Stimulated activated CD4-positive, alpha-beta T cell treated with anti-CD3 and anti-CD28 coated beads, Interleukin-1b, Interleukin-23, amount 100 ng/mL, for 4 hours (primary cell): Measurements from ENCODE around the gene RARS2.
"Not testable (repeated sequence)": the region's sequence is repeated elsewhere in the genome, so short reads cannot be mapped to it uniquely, and the experiment has no call there.

ENCODE experiments used
- DNase-seq, 2 donors: peaks; one replicate each; pipeline ENCODE4 v3.0.0-alpha.2; 2020; ENCODE audit warnings: low read depth in 2 of 2

RARS2 gene

GRCh38 chr6:87589693-87590416, at the start of gene RARS2, which contains the start of gene ORC3:
Gene RARS2 (minus strand): TSS chr6:87589987. CDS start chr6:87589957, 30 bp downstream.
Gene ORC3 (plus strand): TSS chr6:87590135. CDS start chr6:87590169, 34 bp downstream.
- peak; percentile 84 to 94 for DNase-seq

DNA sequence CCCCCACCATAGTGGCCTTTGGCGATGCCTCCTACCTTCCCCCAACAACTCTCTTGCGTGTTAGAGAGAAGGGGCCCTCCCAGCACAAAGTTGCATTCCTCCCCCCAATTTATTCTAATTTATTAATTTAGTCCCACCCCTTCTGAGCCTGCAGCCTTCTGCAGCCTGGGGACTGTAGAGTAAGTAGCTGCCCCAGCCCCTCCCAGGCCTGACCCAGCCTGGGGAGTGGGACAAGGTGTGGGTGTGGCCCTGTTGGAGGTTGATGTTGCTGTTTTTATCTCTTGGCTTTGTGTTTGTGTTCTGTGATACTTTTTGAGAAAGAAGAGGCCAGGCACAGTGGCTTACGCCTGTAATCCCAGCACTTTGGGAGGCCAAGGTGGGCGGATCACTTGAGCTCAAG, 49.6 kb upstream of the RARS2 start:
- no peak for DNase-seq

DNA sequence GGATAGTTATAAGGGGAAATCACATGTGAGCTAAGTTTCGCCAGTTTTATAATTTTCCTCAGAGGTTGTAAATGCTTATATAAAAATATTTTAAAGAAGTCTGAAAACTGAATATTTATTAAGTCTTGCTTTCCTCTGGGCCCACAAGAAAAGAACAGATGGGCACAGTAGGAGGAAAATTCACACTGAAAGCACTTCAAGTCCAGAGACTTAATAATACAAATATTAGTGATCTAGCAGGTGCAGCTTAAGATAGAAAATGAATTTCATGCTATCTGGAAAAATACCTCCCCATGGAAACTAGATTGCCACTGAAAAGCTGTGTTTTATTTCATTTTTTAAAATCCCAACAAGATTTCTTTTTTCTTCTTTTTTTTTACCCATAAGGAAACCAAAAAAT, 47.3 kb upstream of the RARS2 start:
- no peak for DNase-seq

DNA sequence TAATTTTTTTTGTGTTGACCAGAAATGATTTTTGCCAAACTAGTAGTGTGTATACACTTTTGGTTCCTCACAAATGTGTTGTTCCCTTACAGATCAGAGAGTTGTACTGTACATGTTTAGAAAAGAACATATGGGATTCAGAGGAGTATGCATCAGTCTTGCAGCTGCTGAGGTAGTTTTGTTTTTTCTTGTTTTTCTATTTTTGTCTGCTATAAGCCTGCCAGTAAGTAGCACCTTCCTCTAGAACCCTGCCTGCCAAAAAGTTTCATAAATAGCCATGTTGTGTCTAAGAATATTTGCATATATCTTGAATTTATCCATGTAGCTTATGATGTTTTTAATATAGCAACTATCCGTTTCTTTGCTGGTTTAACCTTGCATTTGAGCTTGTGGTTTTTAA, 46.5 kb upstream of the RARS2 start:
- DNase-seq: no peak

DNA sequence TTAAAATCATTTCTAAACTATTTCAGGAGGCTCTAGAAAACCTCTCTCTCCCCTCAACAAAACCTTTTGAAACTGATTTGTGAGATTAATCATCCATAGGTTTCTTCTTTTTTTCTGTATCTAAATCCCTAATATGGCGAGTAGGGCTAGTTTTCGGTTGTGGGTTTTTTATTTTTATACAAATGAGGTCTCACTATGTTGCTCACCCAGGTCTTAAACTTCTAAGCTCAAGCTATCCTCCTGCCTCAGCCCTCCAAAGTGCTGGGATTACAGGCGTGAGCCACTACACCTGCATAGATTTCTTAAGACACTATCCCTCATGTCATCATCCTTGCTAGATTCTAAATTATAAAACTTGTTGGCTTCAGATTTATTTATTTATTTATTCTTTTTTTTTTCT, 44.1 kb upstream of the RARS2 start:
- no peak for DNase-seq

GRCh38 chr6:87630746-87631145, 41.0 kb upstream of the RARS2 start:
- DNase-seq: no peak

- no peak for DNase-seq
Measured at GRCh38 chr6:87628881-87629280, 39.1 kb upstream of the RARS2 start.

GRCh38 chr6:87628424-87628823, 38.6 kb upstream of the RARS2 start:
- no peak for DNase-seq

DNA sequence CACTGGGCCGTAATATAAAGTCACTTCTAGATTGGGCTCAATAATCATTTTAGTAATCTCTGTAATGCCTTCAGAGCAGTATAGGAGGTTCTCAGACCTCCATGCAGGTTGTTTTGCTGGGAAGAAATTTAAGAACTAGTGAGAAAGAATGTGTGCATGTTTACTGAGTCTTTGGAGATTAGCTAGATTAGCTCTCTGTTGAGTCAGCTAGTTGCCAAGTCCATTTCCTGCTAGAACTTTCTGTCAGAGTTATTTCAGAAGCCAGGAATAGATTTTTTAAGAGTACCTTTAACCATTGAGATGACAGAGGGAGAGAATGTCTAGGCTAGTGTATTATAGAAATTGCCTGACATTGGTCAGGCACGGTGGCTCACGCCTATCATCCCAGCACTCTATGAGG, 33.5 kb upstream of the RARS2 start:
- DNase-seq: no peak

GRCh38 chr6:87618531-87618930, 28.7 kb upstream of the RARS2 start:
- DNase-seq: no peak

- no peak for DNase-seq
Measured at GRCh38 chr6:87617405-87617804, 27.6 kb upstream of the RARS2 start.

DNA sequence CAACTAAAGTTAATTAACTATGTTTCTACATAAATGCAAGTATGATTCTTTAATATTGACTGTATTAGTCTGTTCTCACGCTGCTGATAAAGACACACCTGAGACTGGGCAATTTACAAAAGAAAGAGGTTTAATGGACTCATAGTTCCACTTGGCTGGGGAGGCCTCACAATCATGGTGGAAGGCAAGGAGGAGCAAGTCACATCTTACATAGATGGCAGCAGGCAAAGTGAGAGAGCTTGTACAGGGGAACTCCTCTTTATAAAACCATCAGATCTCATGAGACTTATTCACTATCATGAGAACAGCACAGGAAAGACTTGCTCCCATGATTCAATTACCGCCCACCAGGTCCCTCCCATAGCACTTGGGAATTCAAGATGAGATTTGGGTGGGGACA, 23.2 kb upstream of the RARS2 start:
- DNase-seq: not testable (repeated sequence)

- no peak for DNase-seq
Measured at GRCh38 chr6:87608802-87609201, 19.0 kb upstream of the RARS2 start.

DNA sequence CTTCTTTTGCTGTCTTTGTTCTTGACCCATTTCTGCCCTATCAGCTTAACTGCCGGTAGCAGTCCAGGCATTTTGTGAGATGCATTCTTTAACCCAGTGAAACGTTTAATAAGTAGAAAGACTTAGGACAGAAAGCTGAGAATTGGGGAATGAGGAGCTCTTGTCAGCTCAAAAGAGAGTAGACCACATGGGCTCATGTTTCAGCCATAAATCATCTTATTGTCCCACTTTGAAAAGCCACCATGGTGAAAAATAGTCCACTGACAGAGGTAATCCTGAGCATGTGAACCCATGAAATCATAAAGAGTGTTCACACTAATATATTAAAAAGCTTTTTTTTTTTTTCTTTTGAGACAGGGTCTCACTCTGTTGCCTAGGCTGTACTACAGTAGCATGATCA, 16.4 kb upstream of the RARS2 start:
- no peak for DNase-seq

DNA sequence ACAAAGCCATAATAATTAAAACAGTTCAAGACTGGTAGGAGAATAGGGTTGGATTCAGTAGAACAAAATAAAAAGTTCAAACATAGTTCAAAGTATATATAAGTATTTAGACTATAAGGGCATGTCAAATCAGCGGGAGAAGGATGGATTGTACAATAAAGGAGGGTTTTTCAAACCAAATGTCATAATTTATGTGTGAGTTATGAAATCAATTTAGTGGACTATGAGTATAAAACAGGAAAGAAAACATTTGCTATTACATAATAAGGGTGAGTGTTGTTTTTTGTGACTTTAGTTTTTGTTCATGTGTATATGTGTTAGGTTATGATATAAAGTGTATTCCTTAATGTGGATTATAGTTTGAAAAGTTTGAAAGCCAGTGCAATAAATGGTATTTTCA, 10.8 kb upstream of the RARS2 start:
- no peak for DNase-seq

GRCh38 chr6:87590990-87591389, 1.2 kb upstream of the RARS2 start:
- DNase-seq: no peak

GRCh38 chr6:87590417-87590880, 662 bp upstream of the RARS2 start:
- no peak for DNase-seq

GRCh38 chr6:87588756-87589407, 905 bp downstream of the RARS2 start:
- no peak for DNase-seq

DNA sequence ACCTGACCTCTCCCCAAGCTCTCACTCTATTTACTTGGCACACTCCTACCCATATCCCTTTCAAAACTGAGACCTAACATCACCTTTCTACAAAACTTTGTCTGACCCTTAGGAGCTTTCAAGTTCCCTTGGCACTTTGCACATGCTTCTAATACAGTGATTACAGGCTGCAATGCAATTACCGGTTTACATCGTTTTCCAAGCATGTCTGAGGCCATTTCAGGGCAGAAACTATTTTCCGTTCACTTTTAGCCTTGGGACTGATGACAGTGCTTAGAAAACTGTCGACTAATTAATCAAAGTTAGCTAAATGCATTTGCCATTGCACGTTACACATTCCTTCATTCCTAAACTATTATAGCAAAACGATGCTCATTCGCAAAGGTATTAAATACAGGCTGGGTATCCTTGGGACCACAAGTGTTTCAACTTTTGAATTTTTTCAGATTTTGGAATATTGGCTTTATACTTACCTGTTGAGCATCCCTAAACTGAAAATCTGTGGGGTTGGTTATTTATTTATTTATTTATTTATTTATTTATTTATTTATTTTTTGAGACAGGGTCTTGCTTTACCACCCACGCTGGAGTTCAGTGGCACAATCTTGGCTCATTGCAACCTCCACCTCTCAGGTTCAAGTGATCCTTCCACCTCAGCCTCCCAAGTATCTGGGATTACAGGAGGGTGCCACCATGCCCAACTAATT, 3.3 kb downstream of the RARS2 start:
- DNase-seq: no peak

GRCh38 chr6:87583822-87584221, 6.0 kb downstream of the RARS2 start:
- DNase-seq: no peak

DNA sequence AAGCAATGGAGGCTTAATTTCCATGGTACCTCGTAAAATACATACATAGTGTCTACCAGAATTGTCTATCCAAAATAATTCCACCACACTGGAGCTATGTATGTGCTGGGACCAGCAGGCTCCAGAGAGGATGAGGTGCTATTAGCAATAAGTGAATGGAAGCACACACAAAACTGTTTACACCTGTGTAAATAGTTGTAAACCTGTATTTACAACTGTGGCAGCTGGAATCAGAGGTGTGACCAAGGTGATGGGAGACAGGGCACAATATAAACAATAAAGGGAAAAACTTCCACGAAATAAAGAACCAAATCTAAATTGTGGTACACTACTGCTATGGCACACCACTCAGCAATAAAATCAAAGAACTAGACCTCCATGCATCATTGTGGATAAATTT, 14.4 kb downstream of the RARS2 start:
- no peak for DNase-seq

DNA sequence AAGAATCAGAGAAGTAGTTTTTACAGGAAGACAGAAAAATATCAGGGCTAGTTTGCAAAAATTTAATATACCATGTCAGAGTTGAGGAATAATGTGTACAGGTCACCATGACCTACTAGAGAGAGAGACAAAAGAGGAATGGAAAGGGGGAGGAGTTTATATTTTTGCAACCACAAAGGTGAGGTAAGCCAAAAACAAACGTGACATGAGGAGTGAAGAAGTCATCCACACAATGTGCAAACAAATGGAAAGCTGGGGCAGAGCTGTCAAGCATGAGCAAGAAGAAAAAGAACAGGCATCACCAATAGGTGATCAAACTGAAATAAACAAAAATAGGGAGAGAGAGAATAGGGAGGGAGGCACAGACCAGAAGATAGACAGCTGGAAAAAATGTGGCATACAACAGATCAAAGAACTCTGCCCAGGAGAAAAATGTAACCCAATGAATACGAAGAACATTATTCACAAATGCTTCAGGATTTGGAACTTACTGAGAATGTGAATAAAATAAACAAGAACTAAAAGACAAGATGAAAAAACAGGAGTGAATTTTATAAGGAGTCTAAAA, 15.5 kb downstream of the RARS2 start:
- no peak for DNase-seq
